ENCODE data around the gene RIMBP2.

- TF ChIP-seq CTCF (optimal IDR thresholded peaks at IDR 0.05 in 1 of 3, IDR thresholded peaks at IDR 0.05 in 1 of 3, conservative IDR thresholded peaks at IDR 0.05 in 1 of 3; ENCODE audit: extremely low read depth in 1 of 3, insufficient read depth in 2 of 3, low read length in 3 of 3) = no peak
- no peak for TF ChIP-seq EZH2 (IDR thresholded peaks at IDR 0.05; ENCODE audit: low read length)
Observed at GRCh38 chr12:130431176-130431575, 284.9 kb downstream of the RIMBP2 start.
